K562 (cell line): ENCODE data around the gene PRSS8. TPM values are rescaled to one million over a fixed set of nuclear protein-coding genes. Genes with fewer than 3 reads are reported as not detected.

Experiments
- ADNP ChIP-seq: fragments of 200-800 bp; sonication (Bioruptor generic); IDR thresholded peaks from 2 replicates; pipeline ENCODE4 v1.6.1; 2016; ENCODE audit warnings: missing genetic modification characterization, missing compliant biosample characterization
- FOSL1 ChIP-seq: fragments of 200-800 bp; sonication (Bioruptor generic); conservative IDR thresholded peaks from 2 replicates; pipeline ENCODE4 v1.6.1; 2016; ENCODE audit warnings: missing genetic modification characterization, missing compliant biosample characterization
- PHF20 ChIP-seq: fragments of 450-650 bp; IDR thresholded peaks from 2 replicates; pipeline ENCODE4 v1.6.1; 2018; ENCODE audit not compliant: partially characterized antibody
- POLR2A ChIP-seq: fragments of 450-650 bp; conservative IDR thresholded peaks from 2 replicates; pipeline ENCODE4 v1.6.1; 2016
- RFX1 ChIP-seq: fragments of 450-650 bp; IDR thresholded peaks from 2 replicates; pipeline ENCODE4 v1.6.1; 2016; ENCODE audit warnings: mild to moderate bottlenecking, moderate library complexity
- SAFB ChIP-seq: fragments of 200-400 bp; formaldehyde crosslinking; IDR thresholded peaks from 2 replicates; pipeline ENCODE4 v1.6.1; 2017; ENCODE audit warnings: low read depth, low read length, borderline replicate concordance
- SMAD3 ChIP-seq: fragments of 450-650 bp; formaldehyde crosslinking; conservative IDR thresholded peaks from 2 replicates; pipeline ENCODE4 v1.4.0; 2020; ENCODE audit warnings: mild to moderate bottlenecking
- TGIF2 ChIP-seq: sonication (generic); formaldehyde crosslinking; IDR thresholded peaks from 2 replicates; pipeline ENCODE4 v1.8.1; 2022; ENCODE audit warnings: mild to moderate bottlenecking, missing genetic modification reagents, moderate library complexity
- ZBTB40 ChIP-seq, 2 experiments: fragments of 450-650 bp in 1 of 2; sonication (generic) in 1 of 2; formaldehyde crosslinking in 1 of 2; IDR thresholded peaks; 2 replicates each; pipeline versions ENCODE4 v1.7.1 to v1.9.0; 2016 to 2022; ENCODE audit warnings: inconsistent platforms in 1 of 2, mild to moderate bottlenecking in 1 of 2, missing genetic modification reagents in 1 of 2
- ZNF12 ChIP-seq: sonication (generic); formaldehyde crosslinking; IDR thresholded peaks from 2 replicates; pipeline ENCODE4 v1.4.0; 2020; ENCODE audit warnings: mild to moderate bottlenecking, missing genetic modification reagents
- ZNF133 ChIP-seq: fragments of 250-450 bp; sonication (Bioruptor Pico); IDR thresholded peaks from 2 replicates; pipeline ENCODE4 v1.4.0; 2020; ENCODE audit warnings: mild to moderate bottlenecking
- polyA plus RNA-seq, 8 experiments: library from polyadenylated mRNA; depleted of rRNA in 4 of 8; stranded (reverse) in 5 of 8; unstranded in 3 of 8; fragments of >200 nt; fragmentation: Nextera tagmentation in 2 of 8; fragmentation: Illumina TruSeq in 1 of 8; extraction: Ambion mirVana in 2 of 8; extraction: Trizol in 1 of 8; gene quantifications; 2 replicates each; pipeline versions ENCODE4 v1.2.1 to v1.2.3, GENCODE V29; 2011 to 2014; ENCODE audit warnings: inconsistent platforms in 1 of 8, missing spikeins in 1 of 8
- total RNA-seq, 7 experiments: library from RNA; depleted of rRNA in 6 of 7; stranded (reverse); fragments of >200 nt in 6 of 7; fragmentation: Illumina TruSeq in 2 of 7; extraction: Trizol in 2 of 7; gene quantifications; 2 replicates each; pipeline versions ENCODE4 v1.2.1 to v1.2.3, GENCODE V29; 2011 to 2021; ENCODE audit warnings: low replicate concordance in 1 of 7
- TF ChIP-seq, protein P1 (sequence below): fragments of 250-450 bp; sonication (Bioruptor Pico); IDR thresholded peaks from 2 replicates; pipeline ENCODE4 v1.4.0; 2020; ENCODE audit warnings: mild to moderate bottlenecking
- TF ChIP-seq, protein P2 (sequence below), 2 experiments: fragments of 150-350 bp in 1 of 2; IDR thresholded peaks; 2 replicates each; pipeline ENCODE4 v1.6.1; 2012 to 2016; ENCODE audit warnings: low read depth in 2 of 2, low read length in 2 of 2, mild to moderate bottlenecking in 1 of 2, moderate library complexity in 1 of 2

Gene PRSS8
- total and polyA plus RNA-seq, 9 of the 15 experiments (the other 6 are each of a cell fraction or from before 2014, with no cell fraction given): 0.25 to 3.9 (median 1.3) TPM; not detected in 1

- TF ChIP-seq, protein P1, sequence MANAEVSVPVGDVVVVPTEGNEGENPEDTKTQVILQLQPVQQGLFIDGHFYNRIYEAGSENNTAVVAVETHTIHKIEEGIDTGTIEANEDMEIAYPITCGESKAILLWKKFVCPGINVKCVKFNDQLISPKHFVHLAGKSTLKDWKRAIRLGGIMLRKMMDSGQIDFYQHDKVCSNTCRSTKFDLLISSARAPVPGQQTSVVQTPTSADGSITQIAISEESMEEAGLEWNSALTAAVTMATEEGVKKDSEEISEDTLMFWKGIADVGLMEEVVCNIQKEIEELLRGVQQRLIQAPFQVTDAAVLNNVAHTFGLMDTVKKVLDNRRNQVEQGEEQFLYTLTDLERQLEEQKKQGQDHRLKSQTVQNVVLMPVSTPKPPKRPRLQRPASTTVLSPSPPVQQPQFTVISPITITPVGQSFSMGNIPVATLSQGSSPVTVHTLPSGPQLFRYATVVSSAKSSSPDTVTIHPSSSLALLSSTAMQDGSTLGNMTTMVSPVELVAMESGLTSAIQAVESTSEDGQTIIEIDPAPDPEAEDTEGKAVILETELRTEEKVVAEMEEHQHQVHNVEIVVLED: peak; percentile 94
- TF ChIP-seq, protein P2, sequence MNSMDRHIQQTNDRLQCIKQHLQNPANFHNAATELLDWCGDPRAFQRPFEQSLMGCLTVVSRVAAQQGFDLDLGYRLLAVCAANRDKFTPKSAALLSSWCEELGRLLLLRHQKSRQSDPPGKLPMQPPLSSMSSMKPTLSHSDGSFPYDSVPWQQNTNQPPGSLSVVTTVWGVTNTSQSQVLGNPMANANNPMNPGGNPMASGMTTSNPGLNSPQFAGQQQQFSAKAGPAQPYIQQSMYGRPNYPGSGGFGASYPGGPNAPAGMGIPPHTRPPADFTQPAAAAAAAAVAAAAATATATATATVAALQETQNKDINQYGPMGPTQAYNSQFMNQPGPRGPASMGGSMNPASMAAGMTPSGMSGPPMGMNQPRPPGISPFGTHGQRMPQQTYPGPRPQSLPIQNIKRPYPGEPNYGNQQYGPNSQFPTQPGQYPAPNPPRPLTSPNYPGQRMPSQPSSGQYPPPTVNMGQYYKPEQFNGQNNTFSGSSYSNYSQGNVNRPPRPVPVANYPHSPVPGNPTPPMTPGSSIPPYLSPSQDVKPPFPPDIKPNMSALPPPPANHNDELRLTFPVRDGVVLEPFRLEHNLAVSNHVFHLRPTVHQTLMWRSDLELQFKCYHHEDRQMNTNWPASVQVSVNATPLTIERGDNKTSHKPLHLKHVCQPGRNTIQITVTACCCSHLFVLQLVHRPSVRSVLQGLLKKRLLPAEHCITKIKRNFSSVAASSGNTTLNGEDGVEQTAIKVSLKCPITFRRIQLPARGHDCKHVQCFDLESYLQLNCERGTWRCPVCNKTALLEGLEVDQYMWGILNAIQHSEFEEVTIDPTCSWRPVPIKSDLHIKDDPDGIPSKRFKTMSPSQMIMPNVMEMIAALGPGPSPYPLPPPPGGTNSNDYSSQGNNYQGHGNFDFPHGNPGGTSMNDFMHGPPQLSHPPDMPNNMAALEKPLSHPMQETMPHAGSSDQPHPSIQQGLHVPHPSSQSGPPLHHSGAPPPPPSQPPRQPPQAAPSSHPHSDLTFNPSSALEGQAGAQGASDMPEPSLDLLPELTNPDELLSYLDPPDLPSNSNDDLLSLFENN (IDR thresholded peaks at IDR 0.05; ENCODE audit: low read depth in 2 of 2, low read length in 2 of 2): no peak
- TF ChIP-seq SMAD3 (CRISPR knock-in tag) (no peak), POLR2A (peak; percentile 63), SAFB (peak; percentile 61; the same call in 1 of the 2 replicates), PHF20 (no peak), ZBTB40 (IDR thresholded peaks at IDR 0.05) (peak; percentile 21; the same call in 1 of the 2 replicates), ZBTB40 (CRISPR knock-in tag; IDR thresholded peaks at IDR 0.05) (no peak), FOSL1 (tag) (no peak), TGIF2 (CRISPR knock-in tag) (0 out of 2 replicates have a peak, but pooled peaks have one; percentile 29), ZNF133 (CRISPR knock-in tag) (no peak), ZNF12 (CRISPR knock-in tag) (0 out of 2 replicates have a peak, but pooled peaks have one; percentile 22), RFX1 (no peak), ADNP (tag) (no peak)
These were observed 27.3 kb downstream of the PRSS8 start, which contains the start of gene BCKDK (continued) for GRCh38 chr16:31108035-31108793.
